Measurements from ENCODE around the gene CDCP1. TPM values are rescaled to one million over a fixed set of nuclear protein-coding genes. Genes with fewer than 3 reads are reported as not detected.

The CDCP1 gene
- total and polyA plus RNA-seq, 4 donors = 0.44 to 0.99 (median 0.46) TPM

GRCh38 chr3:45066109-45066801 lies 79.9 kb downstream of the CDCP1 start:
- Histone ChIP-seq H3K4me1 (ENCODE audit: control insufficient read depth, insufficient read depth, low read length) (no peaks in the 10 kb centered on the region), H3K4me3 (ENCODE audit: low read depth, low read length) (no peak overlapping the region), H3K36me3 (ENCODE audit: control insufficient read depth, insufficient read depth, low read length) (no peaks in the 10 kb centered on the region), H3K27me3 (ENCODE audit: control insufficient read depth, insufficient read depth, low read length) (no peaks in the 10 kb centered on the region), H3K27ac (ENCODE audit: low read depth, low read length) (no peak overlapping the region), H3K9me3 (ENCODE audit: control insufficient read depth, insufficient read depth, low read length) (no peaks in the 10 kb centered on the region)
- no peak for DNase-seq (ENCODE audit: low read depth in 4 of 6, low spot score in 6 of 6)
- 93% methylated on average over 2 of the region's 3 CpGs for WGBS (ENCODE audit: insufficient coverage)

GRCh38 chr3:45065373-45065720 lies 80.8 kb downstream of the CDCP1 start:
- Histone ChIP-seq H3K27me3 (ENCODE audit: control insufficient read depth, insufficient read depth, low read length) (no peaks in the 10 kb centered on the region), H3K27ac (ENCODE audit: low read depth, low read length) (no peak overlapping the region), H3K4me3 (ENCODE audit: low read depth, low read length) (no peak overlapping the region), H3K4me1 (ENCODE audit: control insufficient read depth, insufficient read depth, low read length) (peaks cover 4% of the 10 kb centered on the region), H3K9me3 (ENCODE audit: control insufficient read depth, insufficient read depth, low read length) (no peaks in the 10 kb centered on the region), H3K36me3 (ENCODE audit: control insufficient read depth, insufficient read depth, low read length) (no peaks in the 10 kb centered on the region)
- no CpG with 5 or more reads among the region's 1 CpG for WGBS (ENCODE audit: insufficient coverage)
- no peak for DNase-seq (ENCODE audit: low read depth in 4 of 6, low spot score in 6 of 6)

- Histone ChIP-seq H3K27me3 (ENCODE audit: control insufficient read depth, insufficient read depth, low read length) (no peaks in the 10 kb centered on the region), H3K4me1 (ENCODE audit: control insufficient read depth, insufficient read depth, low read length) (peaks cover 4% of the 10 kb centered on the region), H3K9me3 (ENCODE audit: control insufficient read depth, insufficient read depth, low read length) (no peaks in the 10 kb centered on the region), H3K36me3 (ENCODE audit: control insufficient read depth, insufficient read depth, low read length) (no peaks in the 10 kb centered on the region), H3K4me3 (ENCODE audit: low read depth, low read length) (no peak overlapping the region), H3K27ac (ENCODE audit: low read depth, low read length) (no peak overlapping the region)
- 59% methylated on average over 7 of the region's 12 CpGs for WGBS (ENCODE audit: insufficient coverage)
- no peak for DNase-seq (ENCODE audit: low read depth in 4 of 6, low spot score in 6 of 6)
Measured at GRCh38 chr3:45064512-45065372, 81.4 kb downstream of the CDCP1 start.

GRCh38 chr3:45062697-45063070 lies 83.5 kb downstream of the CDCP1 start:
- Histone ChIP-seq H3K27ac (ENCODE audit: low read depth, low read length) (no peak overlapping the region), H3K4me3 (ENCODE audit: low read depth, low read length) (no peak overlapping the region), H3K36me3 (ENCODE audit: control insufficient read depth, insufficient read depth, low read length) (no peaks in the 10 kb centered on the region), H3K9me3 (ENCODE audit: control insufficient read depth, insufficient read depth, low read length) (no peaks in the 10 kb centered on the region), H3K4me1 (ENCODE audit: control insufficient read depth, insufficient read depth, low read length) (peaks cover 4% of the 10 kb centered on the region), H3K27me3 (ENCODE audit: control insufficient read depth, insufficient read depth, low read length) (no peaks in the 10 kb centered on the region)
- no CpG with 5 or more reads among the region's 1 CpG for WGBS (ENCODE audit: insufficient coverage)
- DNase-seq (ENCODE audit: low read depth in 4 of 6, low spot score in 6 of 6) = no peak

GRCh38 chr3:45060165-45060892 lies 85.8 kb downstream of the CDCP1 start:
- 19% methylated on average over 3 of the region's 4 CpGs for WGBS (ENCODE audit: insufficient coverage)
- Histone ChIP-seq H3K36me3 (ENCODE audit: control insufficient read depth, insufficient read depth, low read length) (no peaks in the 10 kb centered on the region), H3K27ac (ENCODE audit: low read depth, low read length) (no peak overlapping the region), H3K4me3 (ENCODE audit: low read depth, low read length) (no peak overlapping the region), H3K27me3 (ENCODE audit: control insufficient read depth, insufficient read depth, low read length) (no peaks in the 10 kb centered on the region), H3K4me1 (ENCODE audit: control insufficient read depth, insufficient read depth, low read length) (peaks cover 4% of the 10 kb centered on the region), H3K9me3 (ENCODE audit: control insufficient read depth, insufficient read depth, low read length) (no peaks in the 10 kb centered on the region)
- DNase-seq (ENCODE audit: low read depth in 4 of 6, low spot score in 6 of 6) = peak in 2 of 6 donors; percentile 36 to 57

- H3K36me3 ChIP-seq (ENCODE audit: control insufficient read depth, insufficient read depth, low read length) = no peaks in the 10 kb centered on the region
- WGBS (ENCODE audit: insufficient coverage) = no CpG with 5 or more reads among the region's 2 CpGs
- H3K27ac ChIP-seq (ENCODE audit: low read depth, low read length) = no peak overlapping the region
- H3K4me3 ChIP-seq (ENCODE audit: low read depth, low read length) = no peak overlapping the region
- no peaks in the 10 kb centered on the region for H3K27me3 ChIP-seq (ENCODE audit: control insufficient read depth, insufficient read depth, low read length)
- no peak for DNase-seq (ENCODE audit: low read depth in 4 of 6, low spot score in 6 of 6)
- H3K4me1 ChIP-seq (ENCODE audit: control insufficient read depth, insufficient read depth, low read length) = peaks cover 4% of the 10 kb centered on the region
- no peaks in the 10 kb centered on the region for H3K9me3 ChIP-seq (ENCODE audit: control insufficient read depth, insufficient read depth, low read length)
Measured at GRCh38 chr3:45059132-45059531, 87.0 kb downstream of the CDCP1 start.

GRCh38 chr3:45057557-45057956 lies 88.6 kb downstream of the CDCP1 start:
- WGBS (ENCODE audit: insufficient coverage) = no CpG with 5 or more reads among the region's 3 CpGs
- DNase-seq (ENCODE audit: low read depth in 4 of 6, low spot score in 6 of 6) = no peak
- H3K27ac ChIP-seq (ENCODE audit: low read depth, low read length) = no peak overlapping the region
- no peaks in the 10 kb centered on the region for H3K36me3 ChIP-seq (ENCODE audit: control insufficient read depth, insufficient read depth, low read length)
- no peaks in the 10 kb centered on the region for H3K27me3 ChIP-seq (ENCODE audit: control insufficient read depth, insufficient read depth, low read length)
- no peak overlapping the region for H3K4me3 ChIP-seq (ENCODE audit: low read depth, low read length)
- peaks cover 4% of the 10 kb centered on the region for H3K4me1 ChIP-seq (ENCODE audit: control insufficient read depth, insufficient read depth, low read length)
- no peaks in the 10 kb centered on the region for H3K9me3 ChIP-seq (ENCODE audit: control insufficient read depth, insufficient read depth, low read length)

GRCh38 chr3:45056608-45057301 lies 89.4 kb downstream of the CDCP1 start:
- H3K4me3 ChIP-seq (ENCODE audit: low read depth, low read length) = no peak overlapping the region
- no peak overlapping the region for H3K27ac ChIP-seq (ENCODE audit: low read depth, low read length)
- H3K4me1 ChIP-seq (ENCODE audit: control insufficient read depth, insufficient read depth, low read length) = peaks cover 4% of the 10 kb centered on the region
- no peaks in the 10 kb centered on the region for H3K27me3 ChIP-seq (ENCODE audit: control insufficient read depth, insufficient read depth, low read length)
- no peaks in the 10 kb centered on the region for H3K9me3 ChIP-seq (ENCODE audit: control insufficient read depth, insufficient read depth, low read length)
- DNase-seq (ENCODE audit: low read depth in 4 of 6, low spot score in 6 of 6) = peak in 1 of 6 donors; percentile 17
- WGBS (ENCODE audit: insufficient coverage) = 80% methylated on average over 1 of the region's 5 CpGs
- no peaks in the 10 kb centered on the region for H3K36me3 ChIP-seq (ENCODE audit: control insufficient read depth, insufficient read depth, low read length)

- no peaks in the 10 kb centered on the region for H3K36me3 ChIP-seq (ENCODE audit: control insufficient read depth, insufficient read depth, low read length)
- H3K4me3 ChIP-seq (ENCODE audit: low read depth, low read length) = no peak overlapping the region
- H3K9me3 ChIP-seq (ENCODE audit: control insufficient read depth, insufficient read depth, low read length) = no peaks in the 10 kb centered on the region
- no peaks in the 10 kb centered on the region for H3K27me3 ChIP-seq (ENCODE audit: control insufficient read depth, insufficient read depth, low read length)
- whole genome bisulfite sequencing (ENCODE audit: insufficient coverage) = 0% methylated on average over 1 of the region's 7 CpGs
- no peaks in the 10 kb centered on the region for H3K4me1 ChIP-seq (ENCODE audit: control insufficient read depth, insufficient read depth, low read length)
- no peak overlapping the region for H3K27ac ChIP-seq (ENCODE audit: low read depth, low read length)
- peak in 1 of 6 donors; percentile 15 for DNase-seq (ENCODE audit: low read depth in 4 of 6, low spot score in 6 of 6)
Measured at GRCh38 chr3:45055411-45056143, 90.6 kb downstream of the CDCP1 start.

Measured in spinal cord (tissue), 10 donors.